ENCODE data around the gene HAO1.

The HAO1 gene

GRCh38 chr20:7926323-7926722 is 13.9 kb downstream of the HAO1 start:
- no peak for FAIRE-seq

GRCh38 chr20:7924692-7925091 is 15.6 kb downstream of the HAO1 start:
- FAIRE-seq, result peak; percentile 26

- FAIRE-seq, result no peak
These were observed 23.6 kb downstream of the HAO1 start for GRCh38 chr20:7916648-7917047.

DNA sequence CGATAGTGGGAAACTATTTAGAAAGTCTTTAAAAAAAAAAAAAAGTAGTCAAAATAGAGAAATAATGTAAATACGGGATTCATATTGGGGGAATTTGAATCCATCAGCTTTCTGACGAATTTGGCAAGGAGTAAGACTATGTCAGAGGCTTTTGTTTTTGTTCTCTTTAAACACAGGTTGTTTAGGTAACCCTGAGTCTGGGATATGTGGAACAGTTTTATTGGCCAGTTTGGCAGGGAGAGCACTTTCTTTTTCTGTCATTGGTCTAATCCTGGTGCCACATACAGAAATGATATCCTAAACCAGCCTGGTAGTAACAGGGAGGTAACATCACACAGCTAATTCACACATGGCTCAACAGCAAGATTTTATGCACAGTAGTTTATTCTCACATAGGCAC is 27.7 kb downstream of the HAO1 start:
- FAIRE-seq, result no peak

- FAIRE-seq, result no peak
These were observed 28.5 kb downstream of the HAO1 start for GRCh38 chr20:7911586-7912330.

DNA sequence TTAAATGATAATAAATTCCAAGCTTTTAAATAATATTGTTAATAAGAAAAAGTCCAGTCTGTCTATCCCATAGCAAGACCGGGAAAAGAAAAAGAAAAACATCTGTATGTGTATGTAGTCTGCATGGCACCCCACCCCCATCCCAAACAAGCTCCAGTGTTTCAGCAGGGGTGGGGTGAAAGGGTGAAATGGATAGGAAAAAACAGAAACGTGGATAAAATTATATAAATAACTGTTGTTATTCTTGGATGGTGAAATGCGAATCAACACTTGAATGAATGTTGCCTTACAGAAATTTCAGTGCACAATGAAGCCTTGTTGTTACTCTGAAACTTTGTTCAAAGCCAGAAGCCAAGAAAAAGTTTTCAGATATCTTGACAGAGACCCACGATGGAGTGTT is 31.4 kb downstream of the HAO1 start:
- no peak for FAIRE-seq

DNA sequence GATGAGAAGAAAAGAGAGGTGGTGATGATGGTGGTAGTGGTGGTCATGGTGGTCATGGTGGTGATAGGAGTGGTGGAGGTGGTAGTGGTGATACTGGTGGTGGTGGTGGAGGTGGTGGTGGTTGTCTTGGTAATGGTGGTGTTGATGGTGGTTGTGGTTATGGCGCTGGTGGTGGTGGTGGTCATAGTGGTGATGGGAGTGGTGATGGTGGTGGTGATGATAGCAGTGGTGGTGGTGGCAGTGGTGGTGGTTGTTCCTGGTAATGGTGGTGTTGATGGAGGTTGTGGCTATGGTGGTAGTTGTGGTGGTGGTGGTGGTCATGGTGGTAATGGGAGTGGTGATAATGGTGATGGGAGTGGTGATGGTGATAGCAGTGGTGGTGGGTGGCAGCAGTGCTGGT is 36.8 kb downstream of the HAO1 start:
- no peak for FAIRE-seq

GRCh38 chr20:7902879-7903278 is 37.4 kb downstream of the HAO1 start:
- FAIRE-seq, result no peak

DNA sequence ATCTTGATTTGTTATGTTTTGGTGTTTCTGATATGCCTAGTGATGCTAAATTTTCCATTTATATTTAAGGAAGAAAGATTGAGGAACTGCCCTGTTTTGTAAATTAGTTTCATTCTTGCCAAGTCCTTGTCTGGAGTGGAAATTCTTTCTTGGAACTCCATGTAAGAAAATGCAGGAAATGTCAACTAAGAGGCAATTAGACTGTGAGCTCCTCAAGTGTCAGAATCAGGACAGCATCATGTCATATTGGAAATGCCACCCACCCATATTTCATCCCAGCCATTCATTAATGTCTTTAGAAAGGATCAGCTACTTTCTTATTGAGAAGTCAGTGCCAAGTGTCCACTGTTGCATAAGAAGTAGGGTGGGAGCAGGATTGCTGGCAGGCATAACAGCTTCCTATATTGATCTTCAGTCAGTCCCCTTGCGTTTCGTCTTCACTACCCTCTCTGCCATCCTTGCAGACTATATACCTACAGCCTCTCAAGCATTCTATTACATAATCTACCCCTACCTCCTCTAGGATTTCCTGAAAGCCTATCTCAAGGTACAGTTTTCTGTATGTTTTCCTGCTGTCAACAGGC is 42.4 kb downstream of the HAO1 start:
- FAIRE-seq, result no peak

DNA sequence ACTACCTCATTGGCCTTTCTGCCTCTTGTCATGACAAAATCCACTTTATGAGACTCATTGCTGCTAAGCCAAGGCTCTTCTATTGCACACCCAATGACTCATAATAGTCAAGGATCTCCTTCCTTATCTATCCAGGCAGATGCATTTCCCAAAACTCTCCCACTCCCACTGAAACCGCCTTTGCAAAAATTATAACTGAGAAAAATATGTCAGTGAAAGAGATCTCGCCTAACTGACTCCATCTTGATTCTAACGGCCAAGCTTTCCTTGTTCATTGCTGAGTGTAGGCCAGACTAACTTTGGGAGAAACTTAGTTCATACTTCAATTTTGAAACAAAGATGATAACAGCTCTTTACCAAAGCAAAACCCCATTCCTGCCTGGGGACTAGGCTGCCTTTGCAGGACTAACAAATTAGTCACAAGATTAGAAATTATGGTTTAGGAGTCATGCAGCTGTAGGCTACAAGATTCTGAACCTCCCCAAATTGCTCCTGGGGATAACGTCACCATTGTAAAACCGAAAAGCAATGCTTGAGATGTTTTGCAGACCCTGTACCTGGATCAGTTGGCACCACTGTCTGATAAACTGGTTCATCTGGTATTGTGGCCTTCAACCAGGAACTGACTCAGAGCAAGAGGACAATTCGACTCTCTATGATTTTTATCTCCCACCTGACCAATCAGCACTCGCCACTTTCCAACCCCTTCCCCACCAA is 47.1 kb downstream of the HAO1 start:
- FAIRE-seq, result no peak

DNA sequence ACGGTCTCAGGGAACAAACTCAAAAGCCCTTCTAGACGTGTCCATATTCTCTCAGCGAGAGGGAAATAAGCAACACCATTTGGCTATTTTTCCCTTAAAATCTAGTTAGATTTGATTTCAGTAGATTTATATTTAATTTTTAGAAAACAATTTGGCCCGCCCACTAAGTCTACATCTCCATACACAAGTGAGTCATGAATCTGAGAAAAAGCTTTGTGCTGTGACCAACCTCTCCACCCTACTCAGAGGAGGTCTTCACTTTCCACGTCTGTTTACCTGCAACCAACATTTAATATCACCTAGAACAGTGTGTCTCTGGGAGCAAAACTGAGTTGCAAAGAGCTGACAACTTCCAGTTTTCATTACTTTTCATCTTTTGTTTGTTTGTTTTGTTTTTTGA is 48.6 kb downstream of the HAO1 start:
- FAIRE-seq, result no peak

DNA sequence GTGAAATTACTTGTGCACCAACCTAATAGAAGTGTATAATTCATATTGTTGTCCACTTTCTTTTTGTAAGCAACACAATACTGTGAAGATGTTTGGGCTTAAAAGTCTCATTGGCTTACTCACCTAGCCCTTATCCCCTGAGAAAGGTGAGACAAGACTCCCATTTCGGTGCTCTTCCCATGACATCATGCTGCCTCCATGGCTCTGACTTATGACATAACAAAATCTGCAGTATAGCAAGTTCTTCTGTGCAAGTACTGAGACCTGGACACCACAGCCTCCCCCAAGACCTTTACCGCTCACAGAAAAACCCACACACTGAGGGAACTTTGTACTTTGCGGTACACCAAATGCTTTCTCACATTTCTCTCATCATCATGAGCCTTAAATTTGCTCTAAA is 50.5 kb downstream of the HAO1 start:
- no peak for FAIRE-seq

DNA sequence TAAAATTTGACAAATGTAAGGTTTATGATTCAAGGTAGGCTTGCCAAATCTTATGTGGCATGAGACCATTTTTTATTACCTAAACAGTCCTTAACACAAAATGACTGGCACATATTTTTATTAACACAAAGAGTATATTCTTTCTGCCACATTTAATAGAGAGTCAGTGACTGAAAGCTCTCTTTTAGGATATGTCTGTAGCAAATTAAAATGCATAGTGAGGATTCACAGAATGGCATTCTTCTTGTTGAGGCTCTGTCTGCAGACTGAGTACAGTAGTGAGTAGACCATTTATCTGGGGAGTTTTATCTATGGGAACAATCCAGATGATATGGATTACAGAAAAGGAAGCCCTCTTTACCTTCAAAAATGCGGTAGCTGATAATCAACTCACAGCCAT is 56.5 kb downstream of the HAO1 start:
- no peak for FAIRE-seq

- no peak for FAIRE-seq
These were observed 56.9 kb downstream of the HAO1 start for GRCh38 chr20:7883309-7883708.

DNA sequence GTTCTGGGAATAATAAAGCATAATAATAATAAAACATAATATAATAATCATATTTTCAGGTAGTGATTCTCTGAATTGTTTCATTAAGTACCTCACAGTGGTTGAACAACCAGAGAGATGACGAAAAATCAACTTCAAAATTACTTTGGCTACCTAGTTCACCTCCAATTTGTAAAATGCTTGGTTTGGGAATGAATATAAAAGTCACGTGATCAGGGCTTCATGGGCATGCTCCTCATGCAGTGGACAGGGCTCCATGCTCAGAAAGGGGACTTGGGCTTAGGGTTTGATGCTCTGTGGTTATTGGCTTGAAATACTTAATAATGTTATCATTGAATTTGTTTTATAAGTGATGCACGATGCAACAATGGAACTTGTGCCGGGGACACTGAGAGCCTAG is 58.2 kb downstream of the HAO1 start:
- FAIRE-seq, result no peak

GRCh38 chr20:7881551-7881950 is 58.7 kb downstream of the HAO1 start:
- FAIRE-seq, result no peak

DNA sequence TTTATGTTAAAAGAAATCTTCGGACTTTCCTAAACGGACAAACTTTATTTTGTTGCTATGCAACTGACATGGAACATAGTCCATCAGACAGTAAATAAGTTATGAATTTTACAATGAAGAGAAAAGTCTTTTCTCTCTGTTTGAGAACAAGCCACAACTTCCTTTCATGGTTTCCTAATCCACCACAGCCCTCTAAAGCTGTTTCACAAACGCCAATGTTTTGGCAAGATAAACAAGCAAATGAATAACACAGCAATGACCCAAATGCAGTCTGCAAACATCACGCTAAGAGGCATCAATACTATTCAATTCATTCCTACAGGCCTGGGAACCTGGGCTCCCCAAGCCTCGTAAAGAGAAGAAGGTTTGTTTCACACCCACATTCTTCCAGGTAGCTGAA is 60.4 kb downstream of the HAO1 start:
- FAIRE-seq, result no peak

- FAIRE-seq, result no peak
These were observed 72.2 kb downstream of the HAO1 start for GRCh38 chr20:7868108-7868507.

DNA sequence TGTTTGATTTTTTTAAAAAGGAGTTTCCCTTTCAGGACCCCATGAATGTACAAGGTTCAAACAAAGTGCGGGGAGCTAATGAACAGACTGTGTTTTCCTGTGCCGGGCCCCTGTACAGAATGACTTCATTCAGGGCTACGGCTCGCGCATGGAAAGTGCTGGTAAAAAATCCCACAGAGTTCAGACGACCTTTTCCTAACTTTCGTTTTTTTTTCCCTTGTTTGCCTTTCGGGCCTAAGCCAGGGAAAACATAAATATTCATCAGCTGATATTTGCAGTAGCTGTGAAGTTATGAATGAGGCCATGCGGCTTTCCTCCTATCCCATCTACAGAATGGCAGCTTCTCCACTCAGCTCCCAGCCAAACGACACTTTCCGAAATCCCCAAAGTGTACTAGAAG is 74.0 kb downstream of the HAO1 start:
- no peak for FAIRE-seq

DNA sequence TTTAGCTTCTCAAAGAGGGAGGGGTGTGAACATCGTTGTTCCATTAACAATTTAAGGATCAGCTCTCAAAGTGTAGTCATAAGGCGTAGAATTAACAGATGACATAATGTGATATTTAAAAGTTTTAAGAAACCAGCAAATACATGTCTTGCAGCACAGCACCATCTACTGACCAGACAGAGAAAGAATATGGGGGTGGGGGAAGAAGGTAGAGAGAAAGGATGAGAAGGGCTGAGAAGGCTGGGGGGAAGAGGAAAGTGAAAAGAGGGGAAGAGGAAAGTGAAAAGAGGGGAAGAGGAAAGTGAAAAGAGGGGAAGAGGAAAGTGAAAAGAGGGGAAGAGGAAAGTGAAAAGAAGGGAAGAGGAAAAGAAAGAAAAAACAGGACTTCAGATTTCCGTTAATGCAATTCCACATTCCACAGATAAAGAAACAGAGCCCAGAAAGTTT is 80.9 kb downstream of the HAO1 start:
- FAIRE-seq, result peak; percentile 94

DNA sequence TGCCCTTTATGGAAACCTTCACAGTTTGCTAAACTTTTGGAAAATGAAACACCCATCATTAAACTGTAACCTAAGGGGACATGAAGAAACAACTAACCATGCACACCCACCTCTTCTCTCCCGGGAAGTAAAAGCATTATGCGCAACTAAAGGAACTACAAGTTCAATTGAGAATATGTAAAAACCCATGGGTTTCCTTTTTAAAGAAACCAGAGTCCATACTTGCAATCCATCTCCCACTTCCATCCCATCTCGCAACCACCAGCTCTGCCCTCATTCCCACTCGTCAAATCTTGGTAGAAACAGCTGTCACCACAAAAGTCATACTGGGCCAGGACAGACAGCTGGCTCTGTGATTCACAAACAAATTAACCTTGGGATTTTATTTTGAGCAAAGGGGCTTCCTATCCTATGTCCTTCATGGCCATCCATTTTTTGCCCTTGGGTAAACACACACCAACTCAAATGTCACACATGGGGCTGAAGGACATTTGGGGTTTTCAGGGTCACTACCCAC is 81.5 kb downstream of the HAO1 start:
- FAIRE-seq, result no peak

GRCh38 chr20:7856756-7857155 is 83.5 kb downstream of the HAO1 start:
- FAIRE-seq, result no peak

DNA sequence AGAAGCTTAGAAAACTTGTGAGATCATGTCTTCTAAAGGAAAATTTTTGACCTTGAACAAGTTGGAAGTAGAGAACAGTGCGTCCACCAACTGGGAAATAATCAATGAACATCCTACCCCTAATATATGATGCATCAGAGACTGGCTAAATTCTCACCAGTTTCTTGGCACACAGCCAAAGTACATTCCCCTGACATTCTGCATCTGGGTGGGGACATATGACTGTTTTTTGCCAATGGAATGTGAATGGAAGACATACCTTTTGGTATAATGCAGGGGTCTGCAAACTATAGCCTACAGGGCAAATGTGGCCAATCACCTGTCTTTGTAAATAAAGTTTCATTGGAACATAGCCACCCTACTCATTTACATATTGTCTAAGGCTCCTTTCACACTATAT is 84.7 kb downstream of the HAO1 start:
- no peak for FAIRE-seq

GRCh38 chr20:7853493-7853892 is 86.8 kb downstream of the HAO1 start:
- no peak for FAIRE-seq

Data from endometrium (tissue), 2 donors.